DMS53 treated with DMSO at 0.1 percent for 48 hours (cell line): Measurements from ENCODE around the gene MAP3K21.

ENCODE experiments used
- DNase-seq: peaks from one replicate; lab custom pipeline; 2025; ENCODE audit not compliant: unreplicated experiment; lab: John Stamatoyannopoulos, UW

The MAP3K21 gene

DNA sequence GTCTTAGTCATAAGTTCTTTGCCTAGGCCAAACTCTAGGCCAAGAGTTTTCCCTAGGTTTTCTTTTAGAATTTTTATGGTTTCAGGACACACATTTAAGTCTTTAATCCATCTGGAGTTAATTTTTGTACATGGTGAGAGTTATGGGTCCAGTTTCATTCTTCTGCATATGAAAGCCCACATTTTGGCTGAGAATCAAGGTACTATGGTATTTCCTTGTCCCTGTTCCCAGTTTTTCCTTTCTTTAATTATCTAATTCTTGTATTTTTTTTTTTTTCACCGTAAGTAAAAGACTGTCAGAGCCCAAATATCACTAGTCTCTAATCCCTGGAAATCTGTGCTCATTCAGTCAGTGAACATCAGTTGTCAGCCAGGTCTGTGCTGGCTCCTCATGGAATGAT is 105.4 kb downstream of the MAP3K21 start:
- DNase-seq, result no peak

DNA sequence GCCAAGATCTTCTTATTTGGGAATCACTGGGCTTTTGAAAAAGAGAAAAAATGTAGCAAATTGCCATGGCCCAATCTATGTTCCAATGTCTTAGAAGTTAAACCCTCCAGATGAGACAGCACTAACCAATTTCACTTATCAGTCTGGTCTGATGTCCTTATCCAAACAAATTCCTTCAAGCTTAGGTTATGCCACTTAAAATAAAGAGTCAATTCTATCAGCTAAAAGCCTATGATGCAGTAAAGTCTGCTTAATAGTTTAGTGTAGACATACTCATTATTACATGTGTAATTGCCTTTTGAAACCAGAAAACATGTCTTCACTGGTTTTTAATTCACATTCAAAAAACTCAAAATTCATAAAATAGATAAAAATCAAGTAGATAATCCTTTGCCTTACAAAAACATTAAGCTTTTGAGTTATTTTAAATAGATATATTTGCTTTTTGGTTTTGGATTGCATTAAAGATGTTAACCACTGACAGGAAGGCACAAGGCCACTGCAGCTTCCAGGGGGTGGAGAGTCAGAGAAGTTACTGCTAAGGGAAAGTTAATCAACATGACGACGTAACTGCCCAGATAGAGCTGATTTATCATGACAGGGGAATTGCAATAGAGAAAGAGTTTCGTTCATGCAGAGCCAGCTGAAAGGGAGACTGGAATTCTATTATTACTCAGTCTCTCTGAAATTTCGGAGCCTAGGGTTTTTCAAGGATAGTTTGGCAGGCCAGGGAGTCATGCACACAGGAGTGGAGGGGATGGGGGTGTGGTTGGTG is 106.1 kb downstream of the MAP3K21 start:
- DNase-seq, result no peak
